Neural crest cell (in vitro differentiated cells): ENCODE measurements around the gene FLYWCH2. TPM values are rescaled to one million over a fixed set of nuclear protein-coding genes. Genes with fewer than 3 reads are reported as not detected.
A peak's percentile ranks its signal among the peaks of the same experiment; 100 is the strongest.

Experiments
- DNase-seq: peaks from one replicate; pipeline ENCODE4 v3.0.0; 2021; ENCODE audit warnings: low read depth, mixed read lengths, low spot score
- H3K27ac Mint-ChIP-seq: one replicate; pipeline ENCODE4 v1.8.0; 2021; ENCODE audit warnings: mild to moderate bottlenecking, mixed read lengths; ENCODE audit not compliant: unreplicated experiment
- H3K27me3 Mint-ChIP-seq: 2 replicates; pipeline ENCODE4 v1.8.0; 2021; ENCODE audit warnings: low read depth, mild to moderate bottlenecking, mixed read lengths
- H3K36me3 Mint-ChIP-seq: 2 replicates; pipeline ENCODE4 v1.8.0; 2021; ENCODE audit warnings: low read depth, mild to moderate bottlenecking, mixed read lengths
- H3K4me1 Mint-ChIP-seq: 2 replicates; pipeline ENCODE4 v1.8.0; 2021; ENCODE audit warnings: mixed read lengths
- H3K4me3 Mint-ChIP-seq: one replicate; pipeline ENCODE4 v1.8.0; 2021; ENCODE audit warnings: mild to moderate bottlenecking, mixed read lengths
- H3K9me3 Mint-ChIP-seq: 2 replicates; pipeline ENCODE4 v1.8.0; 2021; ENCODE audit warnings: mixed read lengths
- CTCF ChIP-seq: fragments of 200-600 bp; sonication (generic); conservative IDR thresholded peaks from 2 replicates; pipeline ENCODE4 v1.5.0; 2021; ENCODE audit warnings: antibody characterized with exemption, mild to moderate bottlenecking
- total RNA-seq: library from RNA; stranded (reverse); gene quantifications from 2 replicates; pipeline ENCODE4 v1.2.1, GENCODE V29; 2021

The FLYWCH2 gene
- total RNA-seq, 1 donor from 2014 or later, result 32.3 TPM

DNA sequence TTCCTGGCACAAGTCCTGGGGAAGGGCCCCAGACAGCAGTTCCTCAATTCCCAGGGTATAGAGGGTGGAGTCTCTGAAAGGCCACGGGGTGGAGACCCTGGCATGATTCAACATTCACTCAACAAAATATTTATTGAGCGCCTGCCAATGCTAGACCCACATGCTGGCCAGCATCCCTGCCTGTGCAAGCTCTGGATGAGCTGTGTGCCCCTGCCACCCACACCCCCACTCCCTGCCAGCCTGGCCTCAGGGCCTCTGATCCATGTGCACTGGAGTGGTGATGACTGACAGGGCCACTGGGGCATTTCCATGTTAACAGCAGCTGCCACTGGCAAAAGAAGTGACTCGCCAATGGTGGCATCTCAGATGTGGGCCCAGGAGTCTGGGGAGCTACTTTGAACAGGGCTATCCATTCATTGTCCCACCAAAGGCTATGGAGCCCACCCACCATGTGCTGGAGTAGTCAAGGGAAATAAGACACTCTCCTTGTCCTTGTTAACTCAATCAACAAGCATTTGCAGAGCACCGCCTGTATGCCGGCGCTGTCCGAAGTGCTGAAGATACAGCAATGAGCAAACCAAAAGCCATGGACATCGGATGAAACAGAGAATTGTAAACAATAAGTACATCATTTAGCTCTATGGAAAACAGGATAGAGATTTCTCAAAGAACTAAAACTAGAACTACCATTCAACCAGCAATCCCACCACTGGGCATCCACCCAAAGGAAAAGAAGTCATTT lies 22.0 kb upstream of the FLYWCH2 start:
- Mint-ChIP-seq H3K36me3 (no peaks in the 10 kb centered on the region), H3K4me3 (no peak overlapping the region), H3K27me3 (peaks cover 72% of the 10 kb centered on the region), H3K9me3 (peaks cover 3% of the 10 kb centered on the region), H3K4me1 (no peaks in the 10 kb centered on the region), H3K27ac (no peak overlapping the region)
- DNase-seq, result no peak
- TF ChIP-seq CTCF, result no peak

- H3K27ac Mint-ChIP-seq, result no peak overlapping the region
- H3K4me3 Mint-ChIP-seq, result no peak overlapping the region
- no peaks in the 10 kb centered on the region for H3K36me3 Mint-ChIP-seq
- H3K4me1 Mint-ChIP-seq, result no peaks in the 10 kb centered on the region
- H3K27me3 Mint-ChIP-seq, result peaks cover 69% of the 10 kb centered on the region
- no peak for TF ChIP-seq CTCF
- H3K9me3 Mint-ChIP-seq, result peaks cover 3% of the 10 kb centered on the region
- no peak for DNase-seq
Observed at GRCh38 chr16:2865651-2866050, 17.4 kb upstream of the FLYWCH2 start.

GRCh38 chr16:2866431-2866830 lies 16.6 kb upstream of the FLYWCH2 start:
- H3K36me3 Mint-ChIP-seq, result no peaks in the 10 kb centered on the region
- H3K27ac Mint-ChIP-seq, result no peak overlapping the region
- H3K4me1 Mint-ChIP-seq, result no peaks in the 10 kb centered on the region
- H3K27me3 Mint-ChIP-seq, result peaks cover 69% of the 10 kb centered on the region
- no peak for DNase-seq
- no peaks in the 10 kb centered on the region for H3K9me3 Mint-ChIP-seq
- no peak for TF ChIP-seq CTCF
- peak overlapping the region; percentile 16 for H3K4me3 Mint-ChIP-seq

DNA sequence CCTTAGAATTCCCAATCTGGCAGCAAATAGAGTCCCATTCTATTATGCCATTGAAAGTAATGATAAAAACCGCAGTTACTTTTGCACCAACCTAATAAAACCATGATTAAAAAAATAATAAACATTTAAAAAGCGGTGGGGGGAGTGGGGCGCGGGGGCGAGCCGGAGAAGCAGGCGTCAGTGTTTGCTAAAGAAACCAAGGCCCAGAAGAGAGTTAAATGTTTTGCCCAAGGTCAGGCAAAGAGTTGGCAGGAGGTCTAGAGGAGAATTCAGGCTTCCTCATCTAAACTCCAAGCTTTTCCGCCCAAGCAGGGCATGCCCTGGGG lies 15.4 kb upstream of the FLYWCH2 start:
- Mint-ChIP-seq H3K4me3 (peak overlapping the region; percentile 90), H3K27ac (no peak overlapping the region), H3K4me1 (no peaks in the 10 kb centered on the region), H3K27me3 (peaks cover 77% of the 10 kb centered on the region), H3K9me3 (no peaks in the 10 kb centered on the region), H3K36me3 (no peaks in the 10 kb centered on the region)
- no peak for DNase-seq
- no peak for TF ChIP-seq CTCF

DNA sequence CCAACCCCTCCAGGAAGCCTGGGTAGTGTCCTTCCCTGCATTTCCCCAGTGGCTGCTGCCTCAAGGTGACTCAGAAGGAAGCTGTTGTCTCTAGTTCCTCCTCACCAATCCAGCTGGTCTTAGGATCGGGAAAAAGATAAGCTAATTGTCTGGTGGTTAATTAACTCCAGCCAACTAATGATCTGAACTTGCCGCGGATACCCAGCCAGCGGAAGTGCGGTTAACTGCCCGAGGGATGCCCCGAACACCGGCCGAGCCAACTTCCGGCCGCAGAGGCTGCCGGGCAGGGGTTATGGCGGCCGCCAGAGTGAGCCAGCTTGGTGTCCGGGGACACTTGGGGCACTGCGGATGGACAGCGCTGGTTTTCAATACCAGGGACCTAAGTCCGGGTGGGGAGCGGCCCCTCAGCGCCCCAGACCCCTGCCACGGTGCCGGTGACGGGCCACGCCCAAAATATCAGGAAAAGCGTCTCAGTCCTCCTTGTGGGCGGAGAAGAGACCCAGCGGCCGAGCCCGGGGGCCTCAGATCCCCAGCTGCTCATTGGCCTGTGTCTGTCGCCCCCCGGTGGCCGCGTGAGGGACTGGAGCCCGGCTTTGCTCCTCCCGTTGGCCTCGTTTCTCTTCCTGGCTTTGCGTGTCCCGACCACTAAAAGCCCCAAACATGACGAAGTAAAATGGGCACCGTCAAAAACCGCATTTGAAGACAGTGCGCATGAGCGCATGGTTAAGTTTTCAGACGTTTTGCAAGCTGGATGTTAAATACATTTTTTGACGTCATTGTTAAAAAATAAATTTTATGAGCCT lies 14.8 kb upstream of the FLYWCH2 start:
- H3K27me3 Mint-ChIP-seq, result peaks cover 82% of the 10 kb centered on the region
- peak; percentile 99 for DNase-seq

More for the DNA sequence above, 14.8 kb upstream of the FLYWCH2 start:
- H3K27ac Mint-ChIP-seq, result peak overlapping the region; percentile 95
- H3K4me1 Mint-ChIP-seq, result no peaks in the 10 kb centered on the region
- peak; percentile 99 for TF ChIP-seq CTCF
- H3K4me3 Mint-ChIP-seq, result peak overlapping the region; percentile 90
- H3K9me3 Mint-ChIP-seq, result no peaks in the 10 kb centered on the region
- no peaks in the 10 kb centered on the region for H3K36me3 Mint-ChIP-seq
